Lower leg skin (tissue), 4 donors: Measurements from ENCODE around the gene CTSS. TPM values are rescaled to one million over a fixed set of nuclear protein-coding genes. Genes with fewer than 3 reads are reported as not detected.

Source experiments
- DNase-seq, 2 donors: peaks; one replicate each; pipeline ENCODE4 v3.0.0-alpha.2; 2019; ENCODE audit warnings: low spot score in 2 of 2
- H3K4me3 ChIP-seq: fragments of 200-600 bp; sonication (generic); 2 replicates; pipeline ENCODE4 v1.5.1; 2017; ENCODE audit warnings: mild to moderate bottlenecking, low read depth; ENCODE audit not compliant: poor library complexity, severe bottlenecking
- POLR2A ChIP-seq, 2 donors: fragments of 450-650 bp; IDR thresholded peaks; one replicate each; pipeline ENCODE4 v1.6.1; 2016 to 2017; ENCODE audit warnings: antibody characterized with exemption in 2 of 2, mild to moderate bottlenecking in 1 of 2, moderate library complexity in 1 of 2
- WGBS, 2 donors: methylation state at CpG; one replicate each; pipeline ENCODE4 v1.1.5; 2018; 5-methylcytosine and 5-hydroxymethylcytosine counted together
- intact Hi-C: fragments of 100-400 bp; cut with DNase I; formaldehyde crosslinking; loops from one replicate; pipeline ENCODE4 v1.15.0; 2023; ENCODE audit warnings: low total_unique reads
- total RNA-seq, 4 donors: library from RNA; depleted of rRNA; stranded (reverse); fragments of >200 nt; gene quantifications; one replicate each; pipeline ENCODE4 v1.1.0, GENCODE V29; 2016
- TF ChIP-seq, protein P1 (sequence below), 3 donors: fragments of 450-650 bp; IDR thresholded peaks; one replicate each; pipeline ENCODE4 v1.5.1; 2016; ENCODE audit warnings: antibody characterized with exemption in 3 of 3, mild to moderate bottlenecking in 3 of 3, moderate library complexity in 2 of 3

CTSS gene
- total RNA-seq, 4 donors from 2014 or later: 11.4 to 33.4 (median 19.9) TPM

DNA sequence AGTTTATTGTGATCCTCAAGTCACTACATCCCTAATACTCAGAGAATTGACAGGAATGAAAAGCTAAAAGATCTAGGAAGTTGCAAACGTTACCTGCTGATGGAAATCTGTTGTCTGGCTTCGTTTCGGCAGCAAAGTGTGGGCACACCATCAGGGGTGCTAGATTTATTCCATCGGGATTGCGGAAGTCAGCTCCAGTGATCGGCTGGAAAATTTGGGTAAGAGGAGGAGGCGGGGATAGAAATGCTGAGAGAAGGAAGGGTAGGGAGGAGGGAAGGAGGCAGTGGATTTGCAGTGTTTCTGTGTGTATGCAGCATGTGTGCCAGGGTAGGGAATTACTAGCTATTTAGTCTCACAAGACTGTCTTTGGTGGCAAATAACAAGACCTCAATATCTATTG lies 42.5 kb upstream of the CTSS start, which contains the start of gene CTSK:
CTSK (minus strand) TSS at position 140 of the 400 bp plus-strand sequence. CDS start 1,455 bp downstream, outside the sequence.
- H3K4me3 ChIP-seq: peak within 1 kb of the TSS; percentile 8
- peak; percentile 61 to 88 for DNase-seq
- intact Hi-C loops: no loop called here
- TF ChIP-seq, protein P1, sequence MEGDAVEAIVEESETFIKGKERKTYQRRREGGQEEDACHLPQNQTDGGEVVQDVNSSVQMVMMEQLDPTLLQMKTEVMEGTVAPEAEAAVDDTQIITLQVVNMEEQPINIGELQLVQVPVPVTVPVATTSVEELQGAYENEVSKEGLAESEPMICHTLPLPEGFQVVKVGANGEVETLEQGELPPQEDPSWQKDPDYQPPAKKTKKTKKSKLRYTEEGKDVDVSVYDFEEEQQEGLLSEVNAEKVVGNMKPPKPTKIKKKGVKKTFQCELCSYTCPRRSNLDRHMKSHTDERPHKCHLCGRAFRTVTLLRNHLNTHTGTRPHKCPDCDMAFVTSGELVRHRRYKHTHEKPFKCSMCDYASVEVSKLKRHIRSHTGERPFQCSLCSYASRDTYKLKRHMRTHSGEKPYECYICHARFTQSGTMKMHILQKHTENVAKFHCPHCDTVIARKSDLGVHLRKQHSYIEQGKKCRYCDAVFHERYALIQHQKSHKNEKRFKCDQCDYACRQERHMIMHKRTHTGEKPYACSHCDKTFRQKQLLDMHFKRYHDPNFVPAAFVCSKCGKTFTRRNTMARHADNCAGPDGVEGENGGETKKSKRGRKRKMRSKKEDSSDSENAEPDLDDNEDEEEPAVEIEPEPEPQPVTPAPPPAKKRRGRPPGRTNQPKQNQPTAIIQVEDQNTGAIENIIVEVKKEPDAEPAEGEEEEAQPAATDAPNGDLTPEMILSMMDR (IDR thresholded peaks at IDR 0.05): no peak
- TF ChIP-seq POLR2A (IDR thresholded peaks at IDR 0.05): no peak
- 50% methylated on average over 7 of the region's 7 CpGs for WGBS, 2 donors

DNA sequence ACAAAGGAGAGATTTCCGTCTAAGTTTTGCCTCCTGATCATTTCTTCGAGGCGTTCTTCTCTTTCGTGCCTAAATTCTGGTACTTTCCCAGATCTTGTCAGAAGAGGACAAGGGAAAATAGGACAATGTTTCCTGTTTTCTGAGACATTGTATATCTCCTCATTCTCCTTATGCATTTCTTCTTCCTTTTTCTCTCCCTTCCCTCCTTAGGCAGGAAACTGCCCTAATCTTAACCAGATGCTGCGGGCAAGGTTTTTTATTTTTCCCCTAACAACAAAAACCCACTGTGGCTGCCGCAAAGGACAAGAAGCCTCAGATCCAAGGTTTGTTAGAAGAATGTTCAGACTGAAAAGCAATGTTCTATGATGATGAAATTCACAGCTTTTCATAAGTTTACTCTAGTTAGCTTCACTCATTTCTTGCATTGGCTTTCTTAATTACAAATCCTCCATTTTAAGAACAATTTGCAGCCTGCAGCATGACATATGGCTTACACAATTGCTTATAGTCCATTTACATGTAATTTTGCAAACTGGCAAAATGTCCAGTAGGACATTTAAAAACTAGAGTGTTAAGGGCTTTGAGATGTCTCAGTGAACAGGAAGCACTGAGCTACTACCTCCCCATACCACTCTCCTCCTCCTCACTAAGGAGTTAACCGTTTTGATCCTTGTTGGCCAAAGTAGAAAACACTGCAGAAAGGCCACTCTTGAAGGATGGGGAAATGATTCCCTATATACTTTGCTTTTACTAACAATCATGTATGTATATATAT lies 41.9 kb upstream of the CTSS start:
- TF ChIP-seq, protein P1 (IDR thresholded peaks at IDR 0.05): no peak
- 31 to 33% methylated on average over 7 of the region's 7 CpGs for WGBS, 2 donors
- H3K4me3 ChIP-seq: peak overlapping the region; percentile 8
- no peak for DNase-seq
- intact Hi-C loops: no loop called here

DNA sequence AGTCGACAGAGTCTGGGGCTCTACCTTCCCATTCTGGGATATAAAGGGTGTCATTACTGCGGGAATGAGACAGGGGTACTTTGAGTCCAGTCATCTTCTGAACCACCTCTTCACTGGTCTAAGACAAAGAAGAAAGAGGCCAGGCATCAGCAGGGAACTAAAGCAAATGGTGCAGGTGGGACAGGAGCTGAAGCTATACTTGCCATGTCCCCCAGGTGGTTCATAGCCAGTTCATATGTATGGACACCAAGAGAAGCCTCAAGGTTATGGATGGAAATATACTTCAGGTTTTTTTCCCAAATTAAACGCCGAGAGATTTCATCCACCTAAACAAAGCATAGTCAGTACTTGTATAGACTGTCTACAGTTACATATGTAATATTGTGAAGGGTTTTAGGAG lies 40.3 kb upstream of the CTSS start:
- H3K4me3 ChIP-seq: no peak overlapping the region
- no peak for DNase-seq
- WGBS, 2 donors: 79% methylated on average over 4 of the region's 4 CpGs
- intact Hi-C loops: no loop called here
- TF ChIP-seq, protein P1 (IDR thresholded peaks at IDR 0.05): no peak
- no peak for TF ChIP-seq POLR2A (IDR thresholded peaks at IDR 0.05)

DNA sequence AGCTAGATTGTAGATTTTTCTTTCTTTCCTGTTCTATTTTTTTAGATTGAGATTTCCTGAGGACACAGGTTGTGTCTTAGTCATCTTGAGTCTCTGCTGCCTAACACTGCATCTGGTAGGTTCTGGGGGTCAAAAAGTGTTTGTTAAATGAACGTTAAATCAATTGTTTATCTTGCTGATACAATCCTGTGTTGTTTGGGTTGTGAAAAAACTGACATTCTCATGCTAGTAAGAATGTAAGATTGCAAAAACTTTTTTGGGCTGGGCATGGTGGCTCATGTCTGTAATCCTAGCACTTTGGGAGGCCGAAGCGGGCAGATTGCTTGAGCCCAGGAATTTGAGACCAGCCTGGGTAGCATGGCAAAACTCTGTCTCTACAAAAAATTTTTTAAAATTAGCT lies 39.1 kb upstream of the CTSS start:
- no peak overlapping the region for H3K4me3 ChIP-seq
- no peak for DNase-seq
- intact Hi-C loops: no loop called here
- TF ChIP-seq, protein P1 (IDR thresholded peaks at IDR 0.05): no peak
- no peak for TF ChIP-seq POLR2A (IDR thresholded peaks at IDR 0.05)
- WGBS, 2 donors: 79 to 85% methylated on average over 3 of the region's 3 CpGs

DNA sequence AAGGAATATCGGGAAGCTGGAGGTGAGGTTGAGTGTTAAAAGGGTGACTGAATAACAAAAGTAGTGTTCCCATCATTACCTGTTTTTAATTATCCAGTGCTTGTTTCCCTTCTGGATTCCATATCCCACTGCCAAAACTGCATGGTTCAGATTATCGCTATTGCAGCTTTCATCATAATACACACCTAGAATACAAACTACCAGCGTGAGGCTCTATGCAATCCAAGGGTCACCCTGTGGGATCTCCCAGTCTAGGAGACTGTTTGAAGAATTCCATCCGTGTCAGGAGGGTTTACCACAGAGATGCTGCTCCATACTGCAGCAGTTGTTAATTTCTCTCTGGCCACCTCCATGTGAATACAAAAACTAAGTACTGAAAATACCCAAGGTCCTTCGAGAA lies 33.5 kb upstream of the CTSS start:
- no peak for TF ChIP-seq POLR2A (IDR thresholded peaks at IDR 0.05)
- TF ChIP-seq, protein P1 (IDR thresholded peaks at IDR 0.05): no peak
- H3K4me3 ChIP-seq: no peak overlapping the region
- intact Hi-C loops: no loop called here
- WGBS, 2 donors: 79 to 80% methylated on average over 5 of the region's 5 CpGs
- DNase-seq: no peak

DNA sequence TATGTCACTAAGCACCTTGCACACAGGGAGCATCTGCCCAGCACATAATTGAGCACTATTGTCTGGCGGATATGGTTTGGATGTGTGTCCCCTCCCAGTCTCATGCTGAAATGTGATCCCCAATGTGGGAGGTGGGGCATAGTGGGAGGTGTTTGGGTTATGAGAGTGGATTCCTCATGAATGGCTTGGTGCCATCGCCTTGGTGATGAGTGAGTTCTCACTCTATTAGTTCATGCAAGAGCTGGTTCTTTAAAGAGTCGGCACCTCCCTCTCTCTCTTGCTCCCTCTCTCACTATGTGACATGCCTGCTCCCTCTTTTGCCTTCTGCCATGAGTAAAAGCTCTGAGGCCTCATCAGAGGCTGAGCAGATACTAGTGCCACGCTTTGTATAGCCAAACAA lies 32.9 kb upstream of the CTSS start:
- no peak for DNase-seq
- 73 to 79% methylated on average over 4 of the region's 4 CpGs for WGBS, 2 donors
- TF ChIP-seq, protein P1 (IDR thresholded peaks at IDR 0.05): no peak
- no peak for TF ChIP-seq POLR2A (IDR thresholded peaks at IDR 0.05)
- H3K4me3 ChIP-seq: no peak overlapping the region
- intact Hi-C loops: no loop called here
